Loucy (cell line): ENCODE measurements around the gene DDX52.

Experiments
- H2AFZ ChIP-seq: fragments of 200-600 bp; sonication (generic); 2 replicates; pipeline ENCODE4 v1.6.0; 2016; ENCODE audit warnings: antibody characterized with exemption, mild to moderate bottlenecking, low read length, moderate library complexity
- H3F3A ChIP-seq: fragments of 200-600 bp; 2 replicates; pipeline ENCODE4 v1.6.0; 2016; ENCODE audit warnings: antibody characterized with exemption, low read depth, mild to moderate bottlenecking
- H3K27me3 ChIP-seq: fragments of 200-600 bp; sonication (generic); 2 replicates; pipeline ENCODE4 v1.6.1; 2014; ENCODE audit warnings: low read length, mild to moderate bottlenecking; ENCODE audit not compliant: insufficient read depth, poor library complexity, severe bottlenecking
- H3K36me3 ChIP-seq: fragments of 200-600 bp; sonication (generic); 2 replicates; pipeline ENCODE4 v1.6.1; 2016; ENCODE audit warnings: low read length; ENCODE audit not compliant: insufficient read depth
- H3K4me1 ChIP-seq: fragments of 200-600 bp; sonication (generic); 2 replicates; pipeline ENCODE4 v1.5.1; 2014; ENCODE audit warnings: low read length, mild to moderate bottlenecking; ENCODE audit not compliant: insufficient read depth, poor library complexity, severe bottlenecking
- H3K4me2 ChIP-seq: fragments of 200-600 bp; sonication (generic); 2 replicates; pipeline ENCODE4 v1.6.0; 2014; ENCODE audit warnings: antibody characterized with exemption, low read length, low read depth, mild to moderate bottlenecking; ENCODE audit not compliant: poor library complexity, severe bottlenecking
- H3K4me3 ChIP-seq: fragments of 200-600 bp; sonication (generic); 2 replicates; pipeline ENCODE4 v1.5.1; 2014; ENCODE audit warnings: low read length, mild to moderate bottlenecking, mixed read lengths; ENCODE audit not compliant: poor library complexity, severe bottlenecking
- H3K79me2 ChIP-seq: fragments of 200-600 bp; sonication (generic); 2 replicates; pipeline ENCODE4 v1.6.1; 2014; ENCODE audit warnings: low read length; ENCODE audit not compliant: insufficient read depth
- H3K9ac ChIP-seq: fragments of 200-600 bp; sonication (generic); 2 replicates; pipeline ENCODE4 v1.6.0; 2014; ENCODE audit warnings: mild to moderate bottlenecking, low read depth, low read length, moderate library complexity; ENCODE audit not compliant: poor library complexity, severe bottlenecking
- H3K9me2 ChIP-seq: fragments of 200-600 bp; sonication (generic); replicated peaks from 2 replicates; pipeline ENCODE4 v1.6.1; 2016; ENCODE audit warnings: low read depth, low read length, mixed read lengths
- H3K9me3 ChIP-seq: fragments of 200-600 bp; sonication (generic); 2 replicates; pipeline ENCODE4 v1.6.1; 2014; ENCODE audit warnings: mild to moderate bottlenecking, antibody characterized with exemption, low read length, low read depth; ENCODE audit not compliant: insufficient read depth
- H4K20me1 ChIP-seq: fragments of 200-600 bp; sonication (generic); 2 replicates; pipeline ENCODE4 v1.6.0; 2014; ENCODE audit warnings: antibody characterized with exemption, low read length, mild to moderate bottlenecking; ENCODE audit not compliant: insufficient read depth, poor library complexity, severe bottlenecking
- EZH2phosphoT487 ChIP-seq: fragments of 200-600 bp; IDR thresholded peaks from 2 replicates; pipeline ENCODE4 v1.6.1; 2018; ENCODE audit warnings: antibody characterized with exemption, mild to moderate bottlenecking, moderate library complexity, borderline replicate concordance
- TF ChIP-seq, protein P1 (sequence below): fragments of 200-600 bp; sonication (generic); conservative IDR thresholded peaks from 2 replicates; pipeline ENCODE4 v1.5.1; 2014; ENCODE audit warnings: mild to moderate bottlenecking, antibody characterized with exemption, low read length

DDX52 gene

DNA sequence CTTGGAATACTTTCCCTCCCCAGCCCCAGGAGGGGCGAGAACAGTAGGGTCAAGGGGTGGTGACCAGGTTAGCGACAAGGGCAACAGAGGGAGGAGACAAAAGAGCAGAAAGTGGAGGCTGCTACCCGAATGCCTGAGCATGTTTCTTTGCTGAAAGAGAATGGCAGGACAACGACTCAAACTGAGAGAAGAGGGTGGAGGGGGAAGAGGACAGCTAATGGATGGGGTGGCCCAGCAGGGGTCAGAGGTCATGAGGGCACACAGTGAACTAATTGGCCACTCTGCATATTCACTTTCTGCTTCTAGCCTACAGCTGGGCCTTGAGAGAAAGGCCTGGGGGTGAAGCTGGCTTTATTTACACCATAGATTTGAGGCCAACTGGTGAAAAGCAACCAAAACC lies 19.1 kb upstream of the DDX52 start:
- no peak overlapping the region for H3K4me3 ChIP-seq
- no peaks in the 10 kb centered on the region for H3K4me1 ChIP-seq
- H3K9me3 ChIP-seq: no peaks in the 10 kb centered on the region
- H2AFZ ChIP-seq: no peak overlapping the region
- no peak for TF ChIP-seq EZH2phosphoT487
- TF ChIP-seq, protein P1, sequence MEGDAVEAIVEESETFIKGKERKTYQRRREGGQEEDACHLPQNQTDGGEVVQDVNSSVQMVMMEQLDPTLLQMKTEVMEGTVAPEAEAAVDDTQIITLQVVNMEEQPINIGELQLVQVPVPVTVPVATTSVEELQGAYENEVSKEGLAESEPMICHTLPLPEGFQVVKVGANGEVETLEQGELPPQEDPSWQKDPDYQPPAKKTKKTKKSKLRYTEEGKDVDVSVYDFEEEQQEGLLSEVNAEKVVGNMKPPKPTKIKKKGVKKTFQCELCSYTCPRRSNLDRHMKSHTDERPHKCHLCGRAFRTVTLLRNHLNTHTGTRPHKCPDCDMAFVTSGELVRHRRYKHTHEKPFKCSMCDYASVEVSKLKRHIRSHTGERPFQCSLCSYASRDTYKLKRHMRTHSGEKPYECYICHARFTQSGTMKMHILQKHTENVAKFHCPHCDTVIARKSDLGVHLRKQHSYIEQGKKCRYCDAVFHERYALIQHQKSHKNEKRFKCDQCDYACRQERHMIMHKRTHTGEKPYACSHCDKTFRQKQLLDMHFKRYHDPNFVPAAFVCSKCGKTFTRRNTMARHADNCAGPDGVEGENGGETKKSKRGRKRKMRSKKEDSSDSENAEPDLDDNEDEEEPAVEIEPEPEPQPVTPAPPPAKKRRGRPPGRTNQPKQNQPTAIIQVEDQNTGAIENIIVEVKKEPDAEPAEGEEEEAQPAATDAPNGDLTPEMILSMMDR: no peak
- H3K9me2 ChIP-seq: no peaks in the 10 kb centered on the region
- no peak overlapping the region for H3K4me2 ChIP-seq
- H3F3A ChIP-seq: no peaks in the 10 kb centered on the region
- no peaks in the 10 kb centered on the region for H3K36me3 ChIP-seq
- H3K79me2 ChIP-seq: no peaks in the 10 kb centered on the region
- H3K27me3 ChIP-seq: no peaks in the 10 kb centered on the region
- no peak overlapping the region for H3K9ac ChIP-seq
- H4K20me1 ChIP-seq: no peaks in the 10 kb centered on the region

DNA sequence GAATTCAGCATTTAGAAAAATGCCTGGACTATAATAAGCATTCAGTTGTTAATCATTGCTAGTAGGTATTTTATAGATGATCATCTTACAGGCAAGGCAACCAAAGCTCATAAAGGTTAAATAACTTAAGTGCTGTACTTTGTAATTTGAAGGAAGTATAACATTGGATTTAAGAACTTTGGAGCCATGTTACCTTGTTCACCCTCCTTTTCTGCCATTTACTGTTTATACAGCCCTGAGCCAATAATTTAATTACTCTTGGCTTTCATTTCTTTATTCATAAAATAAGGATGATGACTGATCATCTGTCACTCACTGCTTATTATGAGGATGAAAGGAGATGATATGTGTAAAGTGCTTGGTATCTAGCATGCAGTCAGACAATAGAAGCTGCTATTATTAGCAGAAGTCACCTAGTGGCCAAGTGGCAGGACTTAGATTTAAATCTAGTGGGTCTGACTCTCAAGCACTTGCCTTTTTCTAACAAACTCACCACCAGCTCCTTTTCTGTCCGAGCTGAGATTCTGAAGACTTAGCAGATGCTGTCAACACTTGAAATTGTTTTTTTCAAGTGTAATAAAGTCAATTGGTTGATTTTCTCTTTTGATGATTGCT lies 18.3 kb upstream of the DDX52 start:
- H3K4me2 ChIP-seq: no peak overlapping the region
- H3K9me2 ChIP-seq: no peaks in the 10 kb centered on the region
- no peaks in the 10 kb centered on the region for H3K27me3 ChIP-seq
- no peaks in the 10 kb centered on the region for H3K79me2 ChIP-seq
- no peaks in the 10 kb centered on the region for H3K36me3 ChIP-seq
- H3K4me1 ChIP-seq: no peaks in the 10 kb centered on the region
- no peak overlapping the region for H3K9ac ChIP-seq
- H2AFZ ChIP-seq: no peak overlapping the region
- no peaks in the 10 kb centered on the region for H3K9me3 ChIP-seq
- no peaks in the 10 kb centered on the region for H3F3A ChIP-seq
- no peaks in the 10 kb centered on the region for H4K20me1 ChIP-seq
- H3K4me3 ChIP-seq: no peak overlapping the region
- TF ChIP-seq, protein P1: peak; percentile 40; the same call in 1 of the 2 replicates
- no peak for TF ChIP-seq EZH2phosphoT487

- Histone ChIP-seq H3K27me3 (no peaks in the 10 kb centered on the region), H3K36me3 (no peaks in the 10 kb centered on the region), H3K4me2 (no peak overlapping the region), H4K20me1 (no peaks in the 10 kb centered on the region), H3K4me1 (no peaks in the 10 kb centered on the region), H3K4me3 (no peak overlapping the region), H3K9ac (no peak overlapping the region), H3K79me2 (no peaks in the 10 kb centered on the region), H3F3A (no peaks in the 10 kb centered on the region), H3K9me2 (no peaks in the 10 kb centered on the region), H3K9me3 (no peaks in the 10 kb centered on the region), H2AFZ (no peak overlapping the region)
- TF ChIP-seq EZH2phosphoT487: no peak
- TF ChIP-seq, protein P1: no peak
These were observed 16.7 kb upstream of the DDX52 start for GRCh38 chr17:37659925-37660324.
